Renal cortex interstitium (tissue), 11 donors: ENCODE data around the gene RAB27B. TPM values are rescaled to one million over a fixed set of nuclear protein-coding genes. Genes with fewer than 3 reads are reported as not detected.
"Not testable (repeated sequence)": the region's sequence is repeated elsewhere in the genome, so short reads cannot be mapped to it uniquely, and the experiment has no call there.

Source experiments
- DNase-seq, 11 donors: peaks; one replicate each; pipeline ENCODE4 v3.0.0-alpha.2; 2013; ENCODE audit warnings: low read depth in 9 of 11, low spot score in 4 of 11; ENCODE audit errors: extremely low read depth in 1 of 11
- polyA plus RNA-seq, 3 donors: library from polyadenylated mRNA; unstranded; fragments of 120-200 nt; gene quantifications; one replicate each; pipeline ENCODE4 v1.2.1, GENCODE V29; 2013; ENCODE audit not compliant: insufficient read length in 3 of 3

RAB27B gene
- polyA plus RNA-seq, 3 donors, result 3.6 to 3.7 (median 3.6) TPM

GRCh38 chr18:54810662-54811061, 17.6 kb upstream of the RAB27B start:
- DNase-seq, result not testable (repeated sequence)

GRCh38 chr18:54812885-54813284, 15.4 kb upstream of the RAB27B start:
- no peak for DNase-seq

- no peak for DNase-seq
These were observed 15.0 kb upstream of the RAB27B start for GRCh38 chr18:54813305-54813704.

- no peak for DNase-seq
These were observed 14.2 kb upstream of the RAB27B start for GRCh38 chr18:54813977-54814565.

- no peak for DNase-seq
These were observed 13.2 kb upstream of the RAB27B start for GRCh38 chr18:54815086-54815485.

- DNase-seq, result not testable (repeated sequence)
These were observed 7.4 kb upstream of the RAB27B start for GRCh38 chr18:54820785-54821275.

DNA sequence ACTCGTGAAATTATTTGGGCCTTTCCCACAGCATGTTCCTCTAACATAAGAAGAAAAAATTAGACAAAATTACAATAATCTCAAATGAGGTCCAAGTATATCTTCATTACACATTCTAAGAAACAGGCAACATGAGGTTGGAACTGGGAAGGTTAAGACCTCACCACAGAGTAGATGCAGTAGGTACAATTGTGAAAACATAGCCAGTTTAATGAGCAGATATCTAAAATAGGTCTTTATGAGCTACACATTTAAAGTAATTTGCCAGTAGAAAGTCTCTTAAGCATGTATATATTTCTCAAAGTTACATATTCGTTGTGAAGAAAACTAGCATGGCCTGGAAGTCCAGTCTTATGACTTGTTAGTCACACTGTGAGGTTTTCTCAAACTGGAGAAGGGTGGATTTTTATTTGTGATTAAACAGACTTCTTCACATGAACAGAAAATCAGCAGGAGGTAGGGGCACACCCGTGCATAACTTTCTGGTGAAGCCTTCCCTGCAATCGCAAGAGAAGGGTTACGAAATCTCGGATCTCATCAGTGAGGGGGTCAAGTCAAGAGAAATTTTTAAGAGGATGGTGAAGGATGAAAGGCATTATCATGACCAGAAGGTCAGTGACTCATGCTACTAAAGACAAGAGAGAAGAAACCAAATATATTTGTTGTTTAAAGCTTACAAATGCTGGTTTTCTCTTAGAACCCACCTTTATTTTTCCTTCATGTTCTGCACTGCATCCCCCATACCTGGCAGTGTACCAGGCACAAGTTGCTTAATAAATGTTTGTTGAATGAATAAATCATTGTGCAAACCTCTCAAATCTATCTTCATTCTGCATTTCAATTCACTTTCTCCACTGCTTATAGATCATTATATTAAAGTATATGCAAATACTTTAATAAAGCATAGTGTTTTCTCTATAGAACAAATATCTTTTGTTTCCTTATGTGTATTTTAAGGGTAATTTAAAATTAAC, 5.1 kb upstream of the RAB27B start:
- DNase-seq, result no peak

GRCh38 chr18:54824761-54825160, 3.5 kb upstream of the RAB27B start:
- no peak for DNase-seq

DNA sequence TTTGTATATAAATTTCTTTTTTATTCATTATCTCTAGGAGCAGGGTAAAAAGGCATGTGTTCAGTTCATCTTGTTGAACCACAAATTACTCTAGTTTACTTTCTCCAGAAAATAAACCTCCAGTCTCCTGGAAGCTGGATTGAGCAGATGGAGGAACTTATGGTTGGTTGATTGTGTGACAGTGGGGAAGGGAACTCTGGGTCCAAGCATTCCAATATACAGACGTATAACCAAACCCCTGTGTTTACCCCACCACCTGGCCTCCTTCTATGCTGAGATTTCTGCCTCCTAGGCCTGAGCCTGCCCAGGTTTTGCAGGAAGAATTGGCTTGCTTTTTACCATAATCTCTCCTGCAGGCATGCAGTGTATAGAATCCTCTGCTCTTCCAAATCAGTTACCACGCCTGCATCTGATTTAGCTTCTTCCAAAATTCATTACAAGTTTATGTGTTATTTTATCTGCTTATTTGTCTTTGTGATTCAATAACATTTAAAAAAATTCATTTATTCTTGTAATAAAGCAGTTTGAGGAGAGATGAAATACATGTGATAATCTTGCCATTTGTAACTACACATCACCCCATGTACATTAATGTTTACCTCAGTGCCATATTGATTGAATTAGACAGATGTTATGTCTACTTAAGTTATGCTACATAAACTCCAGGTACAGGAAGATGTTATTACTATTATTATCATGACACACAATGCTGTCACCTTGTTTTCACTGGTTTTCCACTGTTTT, 2.5 kb upstream of the RAB27B start:
- no peak for DNase-seq

- DNase-seq, result peak in 1 of 11 donors; percentile 15
These were observed 709 bp downstream of the RAB27B start for GRCh38 chr18:54828986-54829385.

GRCh38 chr18:54829856-54830255, 1.6 kb downstream of the RAB27B start:
- DNase-seq, result no peak

DNA sequence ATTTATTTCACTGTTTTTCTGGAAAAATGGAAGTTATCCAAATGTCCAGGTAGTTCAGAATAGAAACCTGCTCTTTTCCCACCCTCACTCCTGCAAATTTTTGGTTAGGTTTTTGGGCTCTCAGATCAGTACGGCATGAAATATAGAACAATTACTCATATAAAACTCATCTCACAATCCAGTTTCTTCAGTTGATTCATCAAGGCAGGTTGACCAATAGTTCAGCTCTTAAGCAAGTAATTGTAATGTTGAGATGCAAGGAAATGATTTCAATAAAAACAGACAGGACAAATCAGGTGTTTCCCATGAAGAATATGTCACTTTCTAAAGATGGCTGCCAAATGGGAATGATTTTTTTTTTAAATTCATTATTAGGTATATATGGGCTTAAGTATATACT, 2.0 kb downstream of the RAB27B start:
- no peak for DNase-seq

DNA sequence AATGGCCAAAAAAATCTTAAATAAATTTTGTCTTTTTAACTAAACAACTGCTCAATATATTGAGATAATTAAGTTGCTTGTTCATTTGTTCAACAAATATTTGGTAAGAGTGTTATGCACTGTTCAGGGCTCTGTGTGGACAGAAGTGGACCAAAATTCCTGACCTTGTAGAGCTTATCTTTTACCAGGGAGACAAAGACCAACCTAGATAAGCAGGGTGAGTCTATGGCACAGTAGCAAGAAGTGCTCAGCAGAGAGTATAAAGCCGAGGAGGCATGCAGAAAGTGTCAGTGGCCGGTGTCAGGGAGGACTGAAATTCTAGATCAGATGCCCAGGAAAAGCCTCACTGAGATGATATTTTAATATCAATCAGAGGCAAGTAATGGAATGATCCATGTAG, 2.6 kb downstream of the RAB27B start:
- no peak for DNase-seq

GRCh38 chr18:54835944-54836343, 7.7 kb downstream of the RAB27B start:
- DNase-seq, result no peak

DNA sequence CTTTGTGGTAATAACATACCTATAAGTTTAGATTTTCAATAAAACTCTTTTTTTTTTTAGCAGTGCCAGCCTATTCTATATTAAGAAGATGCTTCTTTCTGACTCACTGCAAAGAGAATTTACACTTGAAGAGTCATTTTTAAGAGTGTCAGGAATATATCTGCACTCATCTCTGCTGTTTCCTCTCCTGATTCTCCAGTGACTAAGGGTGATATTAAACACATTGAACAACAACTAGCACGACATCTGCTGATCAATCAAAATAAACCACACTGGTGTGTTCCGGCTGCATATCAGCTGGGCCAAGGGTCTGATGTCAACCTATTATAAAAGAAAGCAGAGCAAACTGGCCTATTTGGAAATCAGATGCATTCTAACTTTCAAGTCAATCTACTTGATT, 15.0 kb downstream of the RAB27B start:
- DNase-seq, result no peak

GRCh38 chr18:54845787-54846186, 17.5 kb downstream of the RAB27B start:
- DNase-seq, result no peak

DNA sequence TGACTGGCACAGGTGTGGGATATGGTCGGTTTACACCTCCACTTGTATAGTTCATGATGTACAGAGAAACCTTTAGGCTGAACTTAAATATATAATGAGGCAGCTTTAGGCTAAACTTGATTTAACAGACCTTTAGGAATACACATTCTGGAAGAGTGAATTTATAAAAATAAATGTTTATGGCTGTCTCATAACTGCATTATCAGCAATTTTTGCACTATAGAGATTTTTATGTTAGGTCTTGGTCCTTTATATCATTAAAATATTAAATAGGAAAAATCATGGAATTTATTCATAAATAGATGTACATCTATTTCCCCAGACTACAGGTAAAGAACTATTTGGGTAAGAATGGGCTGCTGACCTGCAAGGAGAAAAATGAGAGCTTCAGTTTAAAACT, 19.8 kb downstream of the RAB27B start:
- no peak for DNase-seq

- DNase-seq, result no peak
These were observed 21.4 kb downstream of the RAB27B start for GRCh38 chr18:54849683-54850082.

DNA sequence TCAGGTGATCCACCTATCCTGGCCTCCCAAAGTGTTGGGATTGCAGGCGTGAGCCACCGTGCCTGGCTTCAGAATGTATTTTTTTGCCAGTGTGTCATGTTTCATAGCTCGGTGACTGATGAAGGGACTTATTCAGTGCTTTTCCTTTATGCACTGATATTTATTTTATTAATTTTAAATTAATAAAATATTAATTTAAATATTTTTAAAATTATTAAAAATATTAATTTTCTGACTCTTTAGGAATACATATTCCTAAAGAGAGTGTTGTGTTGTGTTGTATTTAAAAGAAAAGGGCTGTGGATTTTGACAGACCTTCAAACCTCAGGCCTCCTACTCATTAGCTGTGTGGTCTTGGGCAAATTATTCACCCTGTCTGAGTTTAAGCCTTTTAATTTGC, 22.3 kb downstream of the RAB27B start:
- DNase-seq, result no peak
